GM18517 (cell line): ENCODE data around the gene PRH2.

Experiments
- ATAC-seq: cut with Tn5 transposase; IDR thresholded peaks from one replicate; pipeline ENCODE4 v1.9.1; 2021; ENCODE audit warnings: mild to moderate bottlenecking, moderate library complexity; ENCODE audit not compliant: unreplicated experiment

PRH2 gene

GRCh38 chr12:10959804-10960203 is 30.8 kb downstream of the PRH2 start:
- no peak for ATAC-seq

GRCh38 chr12:10960211-10960610 is 31.2 kb downstream of the PRH2 start:
- ATAC-seq, result no peak

DNA sequence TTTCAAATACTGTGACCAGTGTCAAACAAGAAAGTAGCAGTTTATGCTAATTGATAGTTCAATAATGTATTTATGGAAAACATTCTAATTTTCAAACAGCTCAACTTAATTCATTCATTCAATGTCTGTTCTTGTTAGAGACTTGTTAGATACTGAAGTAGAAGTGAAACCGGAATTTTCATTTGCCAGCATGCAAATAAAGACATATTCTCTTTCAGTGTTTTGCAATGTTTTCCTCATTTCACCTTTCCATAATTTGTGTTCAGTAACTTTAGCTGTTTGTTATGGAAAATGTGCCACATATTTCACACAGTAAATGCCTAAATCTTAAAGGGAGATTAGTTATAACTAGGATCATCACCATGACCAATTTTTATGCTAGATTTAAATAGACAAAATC is 36.4 kb downstream of the PRH2 start:
- no peak for ATAC-seq

DNA sequence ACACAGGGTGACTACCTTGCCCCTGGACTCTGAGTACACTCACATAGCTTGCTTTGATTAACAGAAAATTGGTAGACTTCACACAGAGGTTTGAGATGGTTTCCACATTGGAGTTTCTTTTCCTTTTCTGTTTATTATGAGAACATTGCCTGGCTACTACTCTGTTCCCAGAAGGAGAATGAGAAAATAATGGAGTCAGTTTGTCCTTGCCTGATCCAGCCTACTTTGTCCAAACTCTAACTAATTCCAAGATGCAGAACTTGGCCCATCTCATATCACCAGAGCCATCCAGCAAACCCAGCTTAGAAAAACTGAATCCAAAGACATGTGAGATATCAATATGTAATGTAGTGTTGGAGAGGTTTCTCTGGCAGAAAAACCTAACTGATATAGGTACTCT is 37.3 kb downstream of the PRH2 start:
- no peak for ATAC-seq

GRCh38 chr12:10967409-10967808 is 38.4 kb downstream of the PRH2 start:
- ATAC-seq, result no peak

GRCh38 chr12:10968765-10969456 is 39.9 kb downstream of the PRH2 start:
- no peak for ATAC-seq

GRCh38 chr12:10974965-10975364 is 45.9 kb downstream of the PRH2 start:
- ATAC-seq, result no peak

DNA sequence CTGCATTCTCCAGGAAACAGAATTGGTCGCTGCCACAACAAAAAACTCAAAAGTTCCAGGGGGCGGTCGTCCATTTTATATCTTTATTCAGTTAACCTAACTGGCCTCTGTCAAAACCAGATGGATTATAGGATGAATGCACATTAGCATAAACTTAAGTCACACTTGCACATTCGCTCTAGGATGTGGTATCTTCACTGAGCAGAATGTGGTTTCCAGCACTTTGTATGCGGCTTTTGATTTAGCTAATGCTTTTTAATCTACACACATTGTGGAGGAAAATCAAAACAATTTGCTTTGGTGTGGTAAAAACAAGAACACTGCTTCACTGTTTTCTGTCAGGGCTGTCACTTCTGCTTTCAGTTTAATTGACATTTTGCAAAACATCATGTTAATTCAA is 53.2 kb downstream of the PRH2 start:
- no peak for ATAC-seq
